Osteoblast (primary cell): ENCODE measurements around the gene MYCN. TPM values are rescaled to one million over a fixed set of nuclear protein-coding genes. Genes with fewer than 3 reads are reported as not detected.

ENCODE experiments used
- DNase-seq: peaks from one replicate; pipeline ENCODE4 v3.0.0; 2011; ENCODE audit warnings: low spot score, mixed read lengths; ENCODE audit not compliant: insufficient read length; ENCODE audit errors: missing footprints
- H2AFZ ChIP-seq: 2 replicates; pipeline ENCODE4 v1.6.0; 2011; ENCODE audit warnings: mild to moderate bottlenecking, low read length
- H3K27ac ChIP-seq: 2 replicates; pipeline ENCODE4 v1.5.1; 2011; ENCODE audit warnings: mild to moderate bottlenecking, low read depth, low read length, moderate library complexity
- H3K27me3 ChIP-seq: 2 replicates; pipeline ENCODE4 v1.6.0; 2012; ENCODE audit warnings: mild to moderate bottlenecking, control low read depth, inconsistent platforms, low read length, moderate library complexity; ENCODE audit not compliant: insufficient read depth
- H3K36me3 ChIP-seq: 2 replicates; pipeline ENCODE4 v1.5.1; 2011; ENCODE audit warnings: mild to moderate bottlenecking, low read length, control low read depth, moderate library complexity; ENCODE audit not compliant: insufficient read depth
- H3K4me1 ChIP-seq: 2 replicates; pipeline ENCODE4 v1.5.1; 2011; ENCODE audit warnings: mild to moderate bottlenecking, low read length, control low read depth, moderate library complexity; ENCODE audit not compliant: insufficient read depth
- H3K4me2 ChIP-seq: 2 replicates; pipeline ENCODE4 v1.6.0; 2011; ENCODE audit warnings: mild to moderate bottlenecking, low read length; ENCODE audit not compliant: insufficient read depth
- H3K4me3 ChIP-seq: fragments of 200-600 bp; sonication (generic); 3 replicates; pipeline ENCODE4 v1.5.1; 2012; ENCODE audit warnings: mild to moderate bottlenecking, low read length, inconsistent platforms; ENCODE audit not compliant: insufficient read depth
- H3K79me2 ChIP-seq: 2 replicates; pipeline ENCODE4 v1.6.0; 2012; ENCODE audit warnings: mild to moderate bottlenecking, low read length, control low read depth, inconsistent platforms; ENCODE audit not compliant: insufficient read depth
- H3K9me3 ChIP-seq: 2 replicates; pipeline ENCODE4 v1.5.1; 2011; ENCODE audit warnings: low read depth, low read length, control low read depth
- H4K20me1 ChIP-seq: 2 replicates; pipeline ENCODE4 v1.6.0; 2012; ENCODE audit warnings: mild to moderate bottlenecking, low read length, control low read depth; ENCODE audit not compliant: insufficient read depth
- total RNA-seq: library from RNA; depleted of rRNA; stranded (reverse); fragments of >200 nt; gene quantifications from 2 replicates; pipeline ENCODE4 v1.2.3, GENCODE V29; 2012
- TF ChIP-seq, protein P1 (sequence below): IDR thresholded peaks from 2 replicates; pipeline ENCODE4 v1.5.1; 2011; ENCODE audit warnings: mild to moderate bottlenecking, low read depth, low read length, moderate library complexity; ENCODE audit errors: extremely low read depth

Gene MYCN
- total RNA-seq, 1 donor = not detected

DNA sequence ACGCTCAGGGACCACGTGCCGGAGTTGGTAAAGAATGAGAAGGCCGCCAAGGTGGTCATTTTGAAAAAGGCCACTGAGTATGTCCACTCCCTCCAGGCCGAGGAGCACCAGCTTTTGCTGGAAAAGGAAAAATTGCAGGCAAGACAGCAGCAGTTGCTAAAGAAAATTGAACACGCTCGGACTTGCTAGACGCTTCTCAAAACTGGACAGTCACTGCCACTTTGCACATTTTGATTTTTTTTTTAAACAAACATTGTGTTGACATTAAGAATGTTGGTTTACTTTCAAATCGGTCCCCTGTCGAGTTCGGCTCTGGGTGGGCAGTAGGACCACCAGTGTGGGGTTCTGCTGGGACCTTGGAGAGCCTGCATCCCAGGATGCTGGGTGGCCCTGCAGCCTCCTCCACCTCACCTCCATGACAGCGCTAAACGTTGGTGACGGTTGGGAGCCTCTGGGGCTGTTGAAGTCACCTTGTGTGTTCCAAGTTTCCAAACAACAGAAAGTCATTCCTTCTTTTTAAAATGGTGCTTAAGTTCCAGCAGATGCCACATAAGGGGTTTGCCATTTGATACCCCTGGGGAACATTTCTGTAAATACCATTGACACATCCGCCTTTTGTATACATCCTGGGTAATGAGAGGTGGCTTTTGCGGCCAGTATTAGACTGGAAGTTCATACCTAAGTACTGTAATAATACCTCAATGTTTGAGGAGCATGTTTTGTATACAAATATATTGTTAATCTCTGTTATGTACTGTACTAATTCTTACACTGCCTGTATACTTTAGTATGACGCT is 5.8 kb downstream of the MYCN start:
- Histone ChIP-seq H3K27ac (no peak overlapping the region), H4K20me1 (no peaks in the 10 kb centered on the region), H2AFZ (no peak overlapping the region), H3K4me1 (no peaks in the 10 kb centered on the region), H3K9me3 (no peaks in the 10 kb centered on the region), H3K27me3 (peaks cover 21% of the 10 kb centered on the region), H3K79me2 (no peaks in the 10 kb centered on the region), H3K36me3 (no peaks in the 10 kb centered on the region), H3K4me3 (no peak overlapping the region), H3K4me2 (no peak overlapping the region)
- TF ChIP-seq, protein P1, sequence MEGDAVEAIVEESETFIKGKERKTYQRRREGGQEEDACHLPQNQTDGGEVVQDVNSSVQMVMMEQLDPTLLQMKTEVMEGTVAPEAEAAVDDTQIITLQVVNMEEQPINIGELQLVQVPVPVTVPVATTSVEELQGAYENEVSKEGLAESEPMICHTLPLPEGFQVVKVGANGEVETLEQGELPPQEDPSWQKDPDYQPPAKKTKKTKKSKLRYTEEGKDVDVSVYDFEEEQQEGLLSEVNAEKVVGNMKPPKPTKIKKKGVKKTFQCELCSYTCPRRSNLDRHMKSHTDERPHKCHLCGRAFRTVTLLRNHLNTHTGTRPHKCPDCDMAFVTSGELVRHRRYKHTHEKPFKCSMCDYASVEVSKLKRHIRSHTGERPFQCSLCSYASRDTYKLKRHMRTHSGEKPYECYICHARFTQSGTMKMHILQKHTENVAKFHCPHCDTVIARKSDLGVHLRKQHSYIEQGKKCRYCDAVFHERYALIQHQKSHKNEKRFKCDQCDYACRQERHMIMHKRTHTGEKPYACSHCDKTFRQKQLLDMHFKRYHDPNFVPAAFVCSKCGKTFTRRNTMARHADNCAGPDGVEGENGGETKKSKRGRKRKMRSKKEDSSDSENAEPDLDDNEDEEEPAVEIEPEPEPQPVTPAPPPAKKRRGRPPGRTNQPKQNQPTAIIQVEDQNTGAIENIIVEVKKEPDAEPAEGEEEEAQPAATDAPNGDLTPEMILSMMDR = no peak
- DNase-seq = no peak

DNA sequence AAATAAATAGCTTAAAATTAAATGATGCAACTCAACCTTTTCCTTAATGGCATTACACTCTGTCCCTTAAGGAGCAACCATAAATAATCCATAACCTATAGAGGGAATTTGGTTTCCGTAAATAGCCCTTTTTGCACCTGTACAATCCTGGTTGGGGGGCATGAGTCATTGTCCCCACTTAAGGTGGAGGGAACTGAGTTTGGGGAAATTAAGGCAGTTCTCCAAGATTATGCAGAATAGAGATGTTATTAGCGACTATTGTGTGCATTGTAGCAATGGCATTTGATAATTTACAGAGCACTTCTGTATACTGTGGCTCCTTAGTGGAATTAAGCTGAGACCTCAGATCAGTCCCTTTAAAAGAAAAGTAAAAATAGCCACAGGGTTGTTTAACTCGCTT is 6.6 kb downstream of the MYCN start:
- no peak for DNase-seq
- H3K4me3 ChIP-seq = no peak overlapping the region
- no peak overlapping the region for H3K4me2 ChIP-seq
- H3K9me3 ChIP-seq = no peaks in the 10 kb centered on the region
- no peak overlapping the region for H3K27ac ChIP-seq
- H2AFZ ChIP-seq = no peak overlapping the region
- H4K20me1 ChIP-seq = no peaks in the 10 kb centered on the region
- H3K79me2 ChIP-seq = no peaks in the 10 kb centered on the region
- no peaks in the 10 kb centered on the region for H3K4me1 ChIP-seq
- no peaks in the 10 kb centered on the region for H3K36me3 ChIP-seq
- peaks cover 17% of the 10 kb centered on the region for H3K27me3 ChIP-seq
- TF ChIP-seq, protein P1 = no peak

DNA sequence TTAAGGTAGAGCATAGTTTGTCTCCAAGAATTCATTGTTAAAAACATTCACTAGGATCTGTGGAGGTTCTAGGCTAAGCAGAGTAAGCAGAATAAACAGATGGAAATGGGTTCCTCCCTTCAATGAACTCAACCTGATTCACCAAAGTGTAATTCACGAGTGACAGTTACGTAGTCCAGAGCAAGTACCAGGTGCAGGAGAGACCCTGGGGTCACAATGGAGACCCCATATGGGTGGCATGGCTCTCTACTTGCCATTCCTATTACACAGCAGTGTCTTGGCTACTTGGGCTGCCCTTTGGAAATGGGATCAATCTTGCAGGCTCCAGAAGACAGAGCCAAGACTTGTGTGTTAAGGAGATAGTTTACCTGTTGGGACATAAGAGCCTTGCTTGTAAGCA is 7.1 kb downstream of the MYCN start:
- Histone ChIP-seq H3K36me3 (no peaks in the 10 kb centered on the region), H3K4me2 (no peak overlapping the region), H2AFZ (no peak overlapping the region), H3K27ac (no peak overlapping the region), H3K9me3 (no peaks in the 10 kb centered on the region), H3K79me2 (no peaks in the 10 kb centered on the region), H3K4me3 (no peak overlapping the region), H4K20me1 (no peaks in the 10 kb centered on the region), H3K4me1 (no peaks in the 10 kb centered on the region), H3K27me3 (peaks cover 13% of the 10 kb centered on the region)
- TF ChIP-seq, protein P1 = no peak
- no peak for DNase-seq

DNA sequence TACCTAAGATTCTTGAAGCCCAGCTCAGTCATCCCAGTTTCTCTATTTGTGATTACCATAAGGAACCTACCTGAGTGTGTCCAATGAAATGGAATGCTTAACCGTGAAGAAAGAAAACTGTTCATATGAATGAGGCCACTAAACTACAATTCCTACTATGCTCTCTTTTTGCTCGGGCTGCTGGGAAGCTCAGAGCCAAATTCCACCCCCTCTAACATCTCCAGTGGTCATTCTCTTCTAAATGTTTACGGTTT is 8.3 kb downstream of the MYCN start:
- no peak for DNase-seq
- Histone ChIP-seq H3K4me2 (no peak overlapping the region), H3K36me3 (no peaks in the 10 kb centered on the region), H3K9me3 (no peaks in the 10 kb centered on the region), H4K20me1 (no peaks in the 10 kb centered on the region), H3K4me1 (no peaks in the 10 kb centered on the region), H3K27ac (no peak overlapping the region), H2AFZ (no peak overlapping the region), H3K79me2 (no peaks in the 10 kb centered on the region), H3K4me3 (no peak overlapping the region), H3K27me3 (peaks cover 2% of the 10 kb centered on the region)
- TF ChIP-seq, protein P1 = no peak
